Measurements from ENCODE around the gene TMEM141.

- TF ChIP-seq CTCF (conservative IDR thresholded peaks at IDR 0.05; ENCODE audit: low read length), result no peak
- TF ChIP-seq EZH2phosphoT487 (IDR thresholded peaks at IDR 0.05; ENCODE audit: borderline replicate concordance), result no peak
Measured at GRCh38 chr9:136803551-136804508, 12.7 kb downstream of the TMEM141 start.
